Uterine smooth muscle cell (primary cell): ENCODE measurements around the gene POLR2J. TPM values are rescaled to one million over a fixed set of nuclear protein-coding genes. Genes with fewer than 3 reads are reported as not detected.

Source experiments
- total RNA-seq: library from RNA; depleted of rRNA; stranded (reverse); fragments of >200 nt; gene quantifications from 2 replicates; pipeline ENCODE4 v1.2.3, GENCODE V29; 2014

Gene POLR2J
- 19.0 and 21.7 TPM in 2 replicates for total RNA-seq

GRCh38 chr7:102478314-102479208, at the start of gene POLR2J:
TSS of gene POLR2J (minus strand) at chr7:102478922. CDS start at chr7:102478860, 62 bp downstream.

GRCh38 chr7:102517550-102518147, 38.9 kb upstream of the POLR2J start, which contains the start of gene RASA4B:
TSS of gene RASA4B (minus strand) at chr7:102517777. CDS start at chr7:102517710, 67 bp downstream.

GRCh38 chr7:102464577-102465280, 14.0 kb downstream of the POLR2J start, which contains the start of the genes ALKBH4 and LRWD1:
TSS of gene ALKBH4 (minus strand) at chr7:102464863. CDS start at chr7:102464836, 27 bp downstream.
TSS of gene LRWD1 (plus strand) at chr7:102464984. CDS start at chr7:102465081, 97 bp downstream.

GRCh38 chr7:102433219-102434038, 45.3 kb downstream of the POLR2J start, which contains the start of gene ORAI2:
TSS of gene ORAI2 (plus strand) at chr7:102433575. CDS start at chr7:102438957, 5,382 bp downstream.

Other genes with a start within 250 kb of the POLR2J start
- 2.0 and 3.1 TPM in 2 replicates for gene SH2B2, start 192.1 kb downstream of the POLR2J start, total RNA-seq
- gene SPDYE6, start 122.5 kb downstream of the POLR2J start, total RNA-seq: 0.25 TPM in 1 of 2 replicates, not detected in the other
- gene PRKRIP1, start 82.6 kb downstream of the POLR2J start, total RNA-seq: 18.3 and 20.5 TPM in 2 replicates
- 68.0 and 73.5 TPM in 2 replicates for gene ORAI2, start 45.3 kb downstream of the POLR2J start, total RNA-seq
- gene ALKBH4, start 14.1 kb downstream of the POLR2J start, total RNA-seq: 12.7 and 17.6 TPM in 2 replicates
- gene LRWD1, start 13.9 kb downstream of the POLR2J start, total RNA-seq: 30.6 and 35.4 TPM in 2 replicates
- 0.89 and 5.9 TPM in 2 replicates for gene RASA4B, start 38.9 kb upstream of the POLR2J start, total RNA-seq
- 0.44 and 0.87 TPM in 2 replicates for gene UPK3BL2, start 64.8 kb upstream of the POLR2J start, total RNA-seq
- not detected in 2 replicates for gene SPDYE2, start 72.3 kb upstream of the POLR2J start, total RNA-seq
- gene POLR2J3, start 93.7 kb upstream of the POLR2J start, total RNA-seq: 20.4 and 21.9 TPM in 2 replicates
- 2.7 and 5.9 TPM in 2 replicates for gene RASA4, start 137.8 kb upstream of the POLR2J start, total RNA-seq
- 3.9 and 9.4 TPM in 2 replicates for gene UPK3BL1, start 163.9 kb upstream of the POLR2J start, total RNA-seq
- gene SPDYE2B, start 171.4 kb upstream of the POLR2J start, total RNA-seq: not detected in 2 replicates
- 3.2 and 3.3 TPM in 2 replicates for gene POLR2J2, start 192.7 kb upstream of the POLR2J start, total RNA-seq